ENCODE results near the gene NAALADL2.

The NAALADL2 gene

DNA sequence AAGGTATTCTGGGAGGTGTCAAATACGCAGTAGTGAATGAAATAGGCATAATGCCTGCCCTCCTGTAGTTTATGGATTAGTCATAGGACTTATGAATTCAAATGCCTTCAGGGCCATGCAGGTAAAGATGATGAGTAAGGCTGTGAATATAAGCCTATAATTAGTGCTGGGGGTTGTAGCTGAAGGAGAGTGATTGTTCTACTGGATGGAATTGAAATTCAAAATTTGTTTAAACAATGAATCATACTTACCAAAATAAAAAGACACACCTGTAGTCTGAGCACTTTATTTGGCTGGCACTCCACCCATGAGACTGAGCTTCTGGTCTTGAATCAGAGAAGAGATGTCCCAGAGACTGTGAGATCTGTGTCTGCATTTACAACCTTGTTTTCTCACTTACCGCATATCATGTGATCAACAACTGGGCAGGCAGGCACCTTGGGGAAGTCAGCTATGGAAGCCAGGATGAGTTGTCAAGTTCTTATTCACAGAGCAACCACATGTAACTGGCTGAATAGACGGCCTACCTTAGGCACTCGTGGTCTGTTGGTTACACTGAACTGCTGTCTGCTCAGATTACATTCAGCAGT, 291.8 kb downstream of the NAALADL2 start:
- Histone ChIP-seq H3K36me3 (ENCODE audit: insufficient read depth, low read length) (no peaks in the 10 kb centered on the region), H2AFZ (ENCODE audit: low read depth, low read length) (no peak overlapping the region), H4K20me1 (ENCODE audit: insufficient read depth, low read length) (no peaks in the 10 kb centered on the region), H3K27ac (ENCODE audit: low read length) (no peak overlapping the region), H3K9ac (ENCODE audit: low read depth, low read length) (no peak overlapping the region), H3K27me3 (ENCODE audit: insufficient read depth, low read length, poor library complexity) (no peaks in the 10 kb centered on the region), H3K9me3 (ENCODE audit: insufficient read depth, low read length, severe bottlenecking) (no peaks in the 10 kb centered on the region), H3K79me2 (ENCODE audit: insufficient read depth, low read length) (no peaks in the 10 kb centered on the region), H3K4me3 (ENCODE audit: low read depth in 1 of 2, low read length in 2 of 2) (no peak overlapping the region), H3K4me2 (ENCODE audit: insufficient read depth, low read length) (no peak overlapping the region), H3K4me1 (ENCODE audit: insufficient read depth, low read length) (no peaks in the 10 kb centered on the region)
- ATAC-seq (ENCODE audit: insufficient read depth, low read depth) (no peak), DNase-seq (no peak)
- TF ChIP-seq EZH2 (IDR thresholded peaks at IDR 0.05; ENCODE audit: borderline replicate concordance, low read depth, low read length, severe bottlenecking) = no peak
- TF ChIP-seq, protein P1, sequence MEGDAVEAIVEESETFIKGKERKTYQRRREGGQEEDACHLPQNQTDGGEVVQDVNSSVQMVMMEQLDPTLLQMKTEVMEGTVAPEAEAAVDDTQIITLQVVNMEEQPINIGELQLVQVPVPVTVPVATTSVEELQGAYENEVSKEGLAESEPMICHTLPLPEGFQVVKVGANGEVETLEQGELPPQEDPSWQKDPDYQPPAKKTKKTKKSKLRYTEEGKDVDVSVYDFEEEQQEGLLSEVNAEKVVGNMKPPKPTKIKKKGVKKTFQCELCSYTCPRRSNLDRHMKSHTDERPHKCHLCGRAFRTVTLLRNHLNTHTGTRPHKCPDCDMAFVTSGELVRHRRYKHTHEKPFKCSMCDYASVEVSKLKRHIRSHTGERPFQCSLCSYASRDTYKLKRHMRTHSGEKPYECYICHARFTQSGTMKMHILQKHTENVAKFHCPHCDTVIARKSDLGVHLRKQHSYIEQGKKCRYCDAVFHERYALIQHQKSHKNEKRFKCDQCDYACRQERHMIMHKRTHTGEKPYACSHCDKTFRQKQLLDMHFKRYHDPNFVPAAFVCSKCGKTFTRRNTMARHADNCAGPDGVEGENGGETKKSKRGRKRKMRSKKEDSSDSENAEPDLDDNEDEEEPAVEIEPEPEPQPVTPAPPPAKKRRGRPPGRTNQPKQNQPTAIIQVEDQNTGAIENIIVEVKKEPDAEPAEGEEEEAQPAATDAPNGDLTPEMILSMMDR (IDR thresholded peaks at IDR 0.05; ENCODE audit: borderline replicate concordance, extremely low read depth, low read length, poor library complexity, severe bottlenecking) = no peak

DNA sequence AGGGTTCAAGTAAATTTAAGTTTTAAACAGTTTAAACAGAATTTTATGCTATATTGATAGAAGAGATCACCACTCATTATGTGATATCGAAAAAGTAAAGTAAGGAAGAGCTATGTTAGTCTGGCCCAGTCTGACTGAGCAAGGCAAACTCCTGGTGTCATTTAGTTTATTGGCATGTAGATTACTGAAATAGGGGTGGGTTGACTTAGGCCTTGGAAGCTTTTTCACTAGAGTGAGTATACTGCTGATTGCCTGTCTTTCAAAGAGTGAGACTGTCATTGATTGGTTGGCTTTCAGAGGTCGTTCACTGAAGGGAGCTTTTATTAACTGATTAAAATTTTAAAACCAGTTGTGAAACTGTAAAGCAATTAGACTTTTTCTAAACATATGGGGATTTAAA, 294.5 kb downstream of the NAALADL2 start:
- no peaks in the 10 kb centered on the region for H3K4me1 ChIP-seq (ENCODE audit: insufficient read depth, low read length)

DNA sequence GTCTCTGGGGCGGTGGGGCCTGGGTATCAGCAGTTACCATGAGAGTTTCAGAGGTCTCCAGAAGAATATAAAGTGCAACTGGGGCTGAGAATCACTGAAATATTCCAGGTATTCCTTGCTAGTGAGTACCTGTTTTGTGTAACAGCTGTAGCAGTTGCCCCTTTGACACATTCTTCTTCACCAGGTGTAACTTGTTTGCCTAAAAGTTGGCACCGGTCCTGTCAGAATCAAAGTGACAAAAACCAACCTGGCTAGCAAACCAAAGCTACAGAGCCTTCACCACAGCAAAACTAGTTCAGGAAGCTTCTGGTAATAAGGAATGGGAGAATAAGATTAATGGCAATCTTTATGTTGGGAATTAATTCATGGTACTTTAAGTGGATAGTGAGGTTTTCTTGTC, 296.0 kb downstream of the NAALADL2 start:
- no peak overlapping the region for H2AFZ ChIP-seq (ENCODE audit: low read depth, low read length)
- ATAC-seq (ENCODE audit: insufficient read depth, low read depth) (no peak), DNase-seq (no peak)
- no peaks in the 10 kb centered on the region for H3K36me3 ChIP-seq (ENCODE audit: insufficient read depth, low read length)
- no peaks in the 10 kb centered on the region for H3K4me1 ChIP-seq (ENCODE audit: insufficient read depth, low read length)
- H3K27ac ChIP-seq (ENCODE audit: low read length) = no peak overlapping the region
- H3K27me3 ChIP-seq (ENCODE audit: insufficient read depth, low read length, poor library complexity) = no peaks in the 10 kb centered on the region
- H3K4me3 ChIP-seq (ENCODE audit: low read depth in 1 of 2, low read length in 2 of 2) = no peak overlapping the region
- no peaks in the 10 kb centered on the region for H4K20me1 ChIP-seq (ENCODE audit: insufficient read depth, low read length)
- no peak overlapping the region for H3K4me2 ChIP-seq (ENCODE audit: insufficient read depth, low read length)
- H3K9ac ChIP-seq (ENCODE audit: low read depth, low read length) = no peak overlapping the region
- TF ChIP-seq, protein P1 (IDR thresholded peaks at IDR 0.05; ENCODE audit: borderline replicate concordance, extremely low read depth, low read length, poor library complexity, severe bottlenecking) = no peak
- no peak for TF ChIP-seq EZH2 (IDR thresholded peaks at IDR 0.05; ENCODE audit: borderline replicate concordance, low read depth, low read length, severe bottlenecking)
- H3K9me3 ChIP-seq (ENCODE audit: insufficient read depth, low read length, severe bottlenecking) = no peaks in the 10 kb centered on the region
- H3K79me2 ChIP-seq (ENCODE audit: insufficient read depth, low read length) = no peaks in the 10 kb centered on the region

More for the DNA sequence above, 294.5 kb downstream of the NAALADL2 start:
- Histone ChIP-seq H3K9ac (ENCODE audit: low read depth, low read length) (no peak overlapping the region), H3K9me3 (ENCODE audit: insufficient read depth, low read length, severe bottlenecking) (no peaks in the 10 kb centered on the region), H3K27me3 (ENCODE audit: insufficient read depth, low read length, poor library complexity) (no peaks in the 10 kb centered on the region), H3K27ac (ENCODE audit: low read length) (no peak overlapping the region), H3K4me2 (ENCODE audit: insufficient read depth, low read length) (no peak overlapping the region), H3K79me2 (ENCODE audit: insufficient read depth, low read length) (no peaks in the 10 kb centered on the region), H4K20me1 (ENCODE audit: insufficient read depth, low read length) (no peaks in the 10 kb centered on the region), H3K4me3 (ENCODE audit: low read depth in 1 of 2, low read length in 2 of 2) (no peak overlapping the region), H3K36me3 (ENCODE audit: insufficient read depth, low read length) (no peaks in the 10 kb centered on the region), H2AFZ (ENCODE audit: low read depth, low read length) (no peak overlapping the region)
- ATAC-seq (ENCODE audit: insufficient read depth, low read depth) (no peak), DNase-seq (no peak)
- TF ChIP-seq EZH2 (IDR thresholded peaks at IDR 0.05; ENCODE audit: borderline replicate concordance, low read depth, low read length, severe bottlenecking) = no peak
- TF ChIP-seq, protein P1 (IDR thresholded peaks at IDR 0.05; ENCODE audit: borderline replicate concordance, extremely low read depth, low read length, poor library complexity, severe bottlenecking) = no peak

Data from DND-41 (cell line).